Uterus (tissue), 2 donors: Measurements from ENCODE around the gene HECW1.

Source experiments
- CTCF ChIP-seq, 4 experiments: fragments of 200-600 bp in 2 of 4; fragments of 450-650 bp in 2 of 4; sonication (generic) in 2 of 4; IDR thresholded peaks; one replicate each; pipeline ENCODE4 v1.5.1; 2016 to 2019; ENCODE audit warnings: antibody characterized with exemption in 4 of 4, mild to moderate bottlenecking in 2 of 4, moderate library complexity in 1 of 4
- POLR2A ChIP-seq, 2 donors: fragments of 450-650 bp; IDR thresholded peaks; one replicate each; pipeline ENCODE4 v1.6.1; 2016; ENCODE audit warnings: antibody characterized with exemption in 2 of 2, mild to moderate bottlenecking in 1 of 2, moderate library complexity in 1 of 2

GRCh38 chr7:43140186-43140585 lies 27.7 kb downstream of the HECW1 start:
- TF ChIP-seq CTCF (IDR thresholded peaks at IDR 0.05) (no peak), POLR2A (IDR thresholded peaks at IDR 0.05) (no peak)
